Mucosa of gallbladder (tissue), 1 donor: ENCODE results near the gene CCRL2. TPM values are rescaled to one million over a fixed set of nuclear protein-coding genes. Genes with fewer than 3 reads are reported as not detected.
A peak's percentile ranks its signal among the peaks of the same experiment; 100 is the strongest.

Experiments used
- DNase-seq: peaks from one replicate; pipeline ENCODE4 v3.0.0-alpha.2; 2020; ENCODE audit warnings: low spot score
- total RNA-seq: library from RNA; stranded (reverse); gene quantifications from one replicate; pipeline ENCODE4 v1.2.1, GENCODE V29; 2021
- donor health status: DM: no; HTN: no; CAD: no.

Gene CCRL2, protein sequence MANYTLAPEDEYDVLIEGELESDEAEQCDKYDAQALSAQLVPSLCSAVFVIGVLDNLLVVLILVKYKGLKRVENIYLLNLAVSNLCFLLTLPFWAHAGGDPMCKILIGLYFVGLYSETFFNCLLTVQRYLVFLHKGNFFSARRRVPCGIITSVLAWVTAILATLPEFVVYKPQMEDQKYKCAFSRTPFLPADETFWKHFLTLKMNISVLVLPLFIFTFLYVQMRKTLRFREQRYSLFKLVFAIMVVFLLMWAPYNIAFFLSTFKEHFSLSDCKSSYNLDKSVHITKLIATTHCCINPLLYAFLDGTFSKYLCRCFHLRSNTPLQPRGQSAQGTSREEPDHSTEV
- 9.1 TPM for total RNA-seq

DNA sequence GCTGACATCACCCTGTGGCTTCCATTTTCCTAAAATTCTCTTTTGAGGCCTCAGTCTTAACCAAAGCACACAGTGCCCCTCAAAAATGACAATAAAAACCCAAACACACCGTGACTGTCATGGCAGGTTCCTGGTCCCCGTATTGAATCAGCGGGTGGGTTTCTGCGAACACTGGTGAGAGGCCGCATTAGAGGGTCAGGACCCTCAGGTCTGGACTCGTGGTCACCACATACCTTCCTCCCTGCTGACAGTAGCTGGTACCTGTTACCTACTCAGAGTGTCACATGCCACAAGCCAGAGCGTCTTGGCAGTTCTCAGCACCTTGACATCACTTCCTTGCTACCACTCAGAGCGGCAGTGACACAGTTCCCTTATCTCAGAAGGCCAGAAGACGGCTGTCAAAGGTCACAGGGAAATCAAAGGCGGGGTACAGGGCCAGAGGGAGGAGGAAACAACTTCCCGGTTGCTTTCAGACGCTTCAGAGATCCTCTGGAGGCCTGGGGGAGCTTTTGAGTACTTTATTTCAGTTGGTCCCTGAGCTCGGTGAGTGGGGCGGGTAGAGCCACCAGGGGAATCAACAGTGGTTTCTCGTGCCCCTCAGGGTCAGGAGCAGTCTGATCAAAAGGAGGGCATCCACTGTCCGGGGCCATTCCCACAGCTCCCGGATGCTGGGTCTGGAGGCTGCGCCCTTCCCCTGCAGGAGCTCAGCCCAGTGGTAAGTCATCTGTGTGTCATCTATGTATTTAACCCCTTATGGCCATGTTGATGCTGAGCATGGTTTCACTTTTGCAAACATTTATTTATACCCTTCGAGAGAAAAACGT, at the start of gene CCRL2, which contains the start of gene CCR5AS:
TSS of gene CCRL2 (plus strand) at position 472 of the 824 bp plus-strand sequence. CDS start 821 bp downstream, outside the sequence.
TSS of gene CCR5AS (minus strand) at position 279 of the 824 bp plus-strand sequence.
- peak; percentile 91 for DNase-seq

- no peak for DNase-seq
Observed at GRCh38 chr3:46358466-46358865, 48.6 kb upstream of the CCRL2 start.

DNA sequence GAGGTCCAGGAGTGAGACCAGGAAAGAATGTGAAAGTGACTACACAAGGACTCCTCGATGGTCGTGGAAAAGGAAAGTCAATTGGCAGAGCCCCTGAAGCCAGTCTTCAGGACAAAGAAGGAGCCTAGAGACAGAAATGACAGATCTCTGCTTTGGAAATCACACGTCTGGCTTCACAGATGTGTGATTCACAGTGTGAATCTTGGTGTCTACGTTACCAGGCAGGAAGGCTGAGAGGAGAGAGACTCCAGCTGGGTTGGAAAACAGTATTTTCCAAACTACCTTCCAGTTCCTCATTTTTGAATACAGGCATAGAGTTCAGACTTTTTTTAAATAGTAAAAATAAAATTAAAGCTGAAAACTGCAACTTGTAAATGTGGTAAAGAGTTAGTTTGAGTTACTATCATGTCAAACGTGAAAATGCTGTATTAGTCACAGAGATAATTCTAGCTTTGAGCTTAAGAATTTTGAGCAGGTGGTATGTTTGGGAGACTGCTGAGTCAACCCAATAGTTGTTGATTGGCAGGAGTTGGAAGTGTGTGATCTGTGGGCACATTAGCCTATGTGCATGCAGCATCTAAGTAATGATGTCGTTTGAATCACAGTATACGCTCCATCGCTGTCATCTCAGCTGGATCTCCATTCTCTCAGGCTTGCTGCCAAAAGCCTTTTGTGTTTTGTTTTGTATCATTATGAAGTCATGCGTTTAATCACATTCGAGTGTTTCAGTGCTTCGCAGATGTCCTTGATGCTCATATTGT, 47.1 kb upstream of the CCRL2 start:
- DNase-seq, result no peak

DNA sequence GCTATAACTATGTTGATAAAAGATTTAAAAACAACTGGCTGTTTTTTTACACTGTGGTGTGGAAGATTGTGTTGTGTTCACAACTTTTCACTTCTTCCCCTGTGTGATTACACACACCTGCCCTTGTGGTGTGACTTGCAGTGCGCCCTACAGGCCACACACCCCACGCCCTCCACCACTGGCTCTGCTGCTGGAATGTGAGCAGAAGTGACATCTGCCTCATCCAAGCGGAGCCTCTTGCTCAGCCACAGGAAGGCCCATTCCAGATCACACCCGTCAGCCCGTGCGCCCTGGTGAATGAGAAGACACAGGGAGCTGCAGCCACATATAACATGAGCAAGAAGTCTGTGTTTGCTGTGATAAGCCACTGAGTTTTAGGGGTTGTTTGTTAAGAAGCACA, 46.2 kb upstream of the CCRL2 start:
- DNase-seq, result no peak

DNA sequence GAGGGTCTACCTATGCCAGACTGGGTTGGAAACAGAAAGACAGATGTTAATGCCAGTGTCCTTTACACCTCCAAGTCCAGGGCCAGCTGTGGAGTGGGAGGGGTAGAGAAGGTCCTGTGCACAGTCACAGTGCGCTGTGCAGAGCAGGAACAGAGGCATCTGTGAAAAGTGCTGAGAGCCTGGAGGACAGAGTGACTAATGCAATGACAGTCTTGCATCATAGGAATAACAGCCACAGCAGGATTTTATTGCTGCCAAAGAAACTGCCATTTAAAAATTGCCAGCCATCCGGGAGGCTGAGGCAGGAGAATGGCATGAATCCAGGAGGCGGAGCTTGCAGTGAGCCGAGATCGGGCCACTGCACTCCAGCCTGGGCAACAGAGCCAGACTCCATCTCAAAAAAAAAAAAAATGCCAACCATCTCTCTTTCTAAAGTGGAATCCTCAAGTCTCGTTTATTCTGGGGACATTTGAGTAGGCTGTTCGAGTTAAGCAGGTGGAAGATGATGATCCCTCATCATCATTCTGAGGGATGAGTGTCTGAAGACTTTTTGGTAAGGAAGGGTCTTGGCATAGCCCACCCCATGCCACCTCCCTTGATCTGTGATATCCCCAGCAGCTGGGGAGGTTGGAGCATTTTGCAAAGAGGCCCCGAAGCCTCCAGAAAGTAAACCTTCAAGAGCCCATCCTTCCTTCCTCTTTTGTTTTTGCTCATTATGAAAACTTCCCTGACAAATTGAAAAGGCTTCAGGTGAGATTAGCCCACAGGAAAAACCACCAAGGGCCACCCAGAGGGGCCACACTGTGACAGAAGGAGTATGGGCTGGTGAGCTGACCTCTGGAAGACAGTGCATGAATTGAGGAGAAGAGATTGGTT, 45.4 kb upstream of the CCRL2 start:
- no peak for DNase-seq

- no peak for DNase-seq
Observed at GRCh38 chr3:46365041-46365440, 42.0 kb upstream of the CCRL2 start.

DNA sequence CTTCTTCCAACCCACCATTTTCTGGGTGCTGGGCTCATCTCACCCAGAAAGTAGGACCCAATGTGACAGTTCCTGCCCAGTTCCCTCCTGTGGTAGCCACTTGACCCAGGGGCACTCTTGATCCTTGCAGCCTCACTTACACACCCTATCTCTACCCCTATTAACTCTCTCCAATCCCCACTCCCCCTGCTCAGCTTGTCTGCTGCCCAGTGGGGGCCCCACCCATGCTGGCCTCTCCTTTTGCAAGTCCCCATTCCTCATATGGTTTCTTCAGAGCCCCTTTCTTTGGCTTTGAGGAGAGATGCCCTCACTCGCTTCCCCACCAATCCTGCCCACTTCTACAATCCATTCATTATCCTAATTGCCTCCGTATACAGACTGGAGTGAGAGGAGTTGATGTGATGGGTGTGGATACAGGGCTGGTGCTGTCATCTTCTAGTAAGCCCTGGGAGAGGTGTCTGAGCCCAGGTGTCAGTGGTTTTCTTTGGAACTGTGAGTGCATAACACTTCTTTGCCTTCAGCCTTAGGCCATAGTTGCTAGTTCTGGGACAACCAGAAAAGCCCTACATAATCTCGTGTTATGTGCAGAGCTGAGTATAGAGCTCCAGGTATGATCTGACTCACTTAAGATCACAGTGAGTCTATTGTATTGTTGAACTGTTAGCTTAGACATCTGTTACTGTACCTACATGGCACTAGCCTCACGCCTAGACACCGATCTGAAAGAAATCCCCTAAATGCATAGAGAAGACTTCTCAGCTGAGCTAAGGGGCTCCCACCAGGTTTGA, 41.1 kb upstream of the CCRL2 start:
- DNase-seq, result no peak

DNA sequence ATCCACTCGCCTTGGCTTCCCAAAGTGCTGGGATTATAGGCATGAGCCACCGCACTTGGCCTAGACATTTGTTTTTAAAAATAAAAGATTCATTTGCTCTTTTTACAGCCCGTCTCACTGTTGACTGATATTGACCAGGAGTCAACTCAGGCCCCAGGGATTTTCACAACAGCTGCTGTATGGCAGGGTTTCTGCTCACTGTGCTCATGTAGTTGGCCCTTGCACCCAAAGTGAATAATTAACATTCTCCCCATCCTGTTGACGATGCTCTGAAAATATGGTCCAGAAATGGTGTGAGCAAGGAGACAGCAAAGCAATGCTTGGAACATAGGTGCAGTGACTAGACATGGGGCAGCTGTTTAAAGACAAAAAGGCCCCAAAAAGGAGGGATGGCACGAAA, 39.2 kb upstream of the CCRL2 start:
- no peak for DNase-seq

DNA sequence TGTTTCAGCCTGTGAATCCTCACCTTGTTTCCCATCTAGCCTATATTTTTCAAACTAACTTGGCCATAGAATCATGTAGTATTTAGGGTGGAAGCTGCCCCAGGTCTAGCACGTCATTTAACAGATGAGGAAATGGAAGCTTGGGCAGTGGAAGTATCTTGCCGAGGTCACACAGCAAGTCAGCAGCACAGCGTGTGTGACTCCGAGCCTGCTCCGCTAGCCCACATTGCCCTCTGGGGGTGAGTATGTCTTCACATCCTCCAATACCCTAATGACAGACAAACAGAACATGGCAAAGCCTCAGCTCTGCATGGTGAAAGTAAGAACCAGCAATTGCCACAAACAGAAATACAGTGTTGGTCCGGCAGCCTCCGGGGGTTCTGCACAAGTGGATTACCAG, 38.5 kb upstream of the CCRL2 start:
- DNase-seq, result peak; percentile 73

GRCh38 chr3:46369151-46369550, 37.9 kb upstream of the CCRL2 start:
- no peak for DNase-seq

DNA sequence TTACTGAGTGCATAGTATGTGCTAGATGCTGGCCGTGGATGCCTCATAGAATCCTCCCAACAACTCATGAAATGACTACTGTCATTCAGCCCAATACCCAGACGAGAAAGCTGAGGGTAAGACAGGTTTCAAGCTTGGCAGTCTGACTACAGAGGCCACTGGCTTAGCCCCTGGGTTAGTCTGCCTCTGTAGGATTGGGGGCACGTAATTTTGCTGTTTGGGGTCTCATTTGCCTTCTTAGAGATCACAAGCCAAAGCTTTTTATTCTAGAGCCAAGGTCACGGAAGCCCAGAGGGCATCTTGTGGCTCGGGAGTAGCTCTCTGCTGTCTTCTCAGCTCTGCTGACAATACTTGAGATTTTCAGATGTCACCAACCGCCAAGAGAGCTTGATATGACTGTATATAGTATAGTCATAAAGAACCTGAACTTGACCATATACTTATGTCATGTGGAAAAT, 37.4 kb upstream of the CCRL2 start:
- no peak for DNase-seq

- DNase-seq, result no peak
Observed at GRCh38 chr3:46370839-46371518, 36.1 kb upstream of the CCRL2 start, which contains the start of gene CCR5. TSS of gene CCR5 (plus strand) at chr3:46370946. CDS start at chr3:46372903, 1,957 bp downstream.

DNA sequence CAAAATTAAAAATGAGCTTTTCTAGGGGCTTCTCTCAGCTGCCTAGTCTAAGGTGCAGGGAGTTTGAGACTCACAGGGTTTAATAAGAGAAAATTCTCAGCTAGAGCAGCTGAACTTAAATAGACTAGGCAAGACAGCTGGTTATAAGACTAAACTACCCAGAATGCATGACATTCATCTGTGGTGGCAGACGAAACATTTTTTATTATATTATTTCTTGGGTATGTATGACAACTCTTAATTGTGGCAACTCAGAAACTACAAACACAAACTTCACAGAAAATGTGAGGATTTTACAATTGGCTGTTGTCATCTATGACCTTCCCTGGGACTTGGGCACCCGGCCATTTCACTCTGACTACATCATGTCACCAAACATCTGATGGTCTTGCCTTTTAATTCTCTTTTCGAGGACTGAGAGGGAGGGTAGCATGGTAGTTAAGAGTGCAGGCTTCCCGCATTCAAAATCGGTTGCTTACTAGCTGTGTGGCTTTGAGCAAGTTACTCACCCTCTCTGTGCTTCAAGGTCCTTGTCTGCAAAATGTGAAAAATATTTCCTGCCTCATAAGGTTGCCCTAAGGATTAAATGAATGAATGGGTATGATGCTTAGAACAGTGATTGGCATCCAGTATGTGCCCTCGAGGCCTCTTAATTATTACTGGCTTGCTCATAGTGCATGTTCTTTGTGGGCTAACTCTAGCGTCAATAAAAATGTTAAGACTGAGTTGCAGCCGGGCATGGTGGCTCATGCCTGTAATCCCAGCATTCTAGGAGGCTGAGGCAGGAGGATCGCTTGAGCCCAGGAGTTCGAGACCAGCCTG, 35.3 kb upstream of the CCRL2 start:
- DNase-seq, result no peak

- DNase-seq, result no peak
Observed at GRCh38 chr3:46372492-46373359, 34.3 kb upstream of the CCRL2 start.

- no peak for DNase-seq
Observed at GRCh38 chr3:46374755-46375154, 32.3 kb upstream of the CCRL2 start.

DNA sequence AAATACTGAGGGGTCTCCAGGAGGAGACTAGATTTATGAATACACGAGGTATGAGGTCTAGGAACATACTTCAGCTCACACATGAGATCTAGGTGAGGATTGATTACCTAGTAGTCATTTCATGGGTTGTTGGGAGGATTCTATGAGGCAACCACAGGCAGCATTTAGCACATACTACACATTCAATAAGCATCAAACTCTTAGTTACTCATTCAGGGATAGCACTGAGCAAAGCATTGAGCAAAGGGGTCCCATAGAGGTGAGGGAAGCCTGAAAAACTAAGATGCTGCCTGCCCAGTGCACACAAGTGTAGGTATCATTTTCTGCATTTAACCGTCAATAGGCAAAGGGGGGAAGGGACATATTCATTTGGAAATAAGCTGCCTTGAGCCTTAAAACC, 31.8 kb upstream of the CCRL2 start:
- DNase-seq, result no peak

DNA sequence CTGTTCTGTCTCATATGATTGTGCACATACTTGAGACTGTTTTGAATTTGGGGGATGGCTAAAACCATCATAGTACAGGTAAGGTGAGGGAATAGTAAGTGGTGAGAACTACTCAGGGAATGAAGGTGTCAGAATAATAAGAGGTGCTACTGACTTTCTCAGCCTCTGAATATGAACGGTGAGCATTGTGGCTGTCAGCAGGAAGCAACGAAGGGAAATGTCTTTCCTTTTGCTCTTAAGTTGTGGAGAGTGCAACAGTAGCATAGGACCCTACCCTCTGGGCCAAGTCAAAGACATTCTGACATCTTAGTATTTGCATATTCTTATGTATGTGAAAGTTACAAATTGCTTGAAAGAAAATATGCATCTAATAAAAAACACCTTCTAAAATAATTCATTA, 31.2 kb upstream of the CCRL2 start:
- no peak for DNase-seq
